Endodermal cell (in vitro differentiated cells): ENCODE results near the gene DGCR8. TPM values are rescaled to one million over a fixed set of nuclear protein-coding genes. Genes with fewer than 3 reads are reported as not detected.
"Not testable (repeated sequence)": the region's sequence is repeated elsewhere in the genome, so short reads cannot be mapped to it uniquely, and the experiment has no call there.

Experiments used
- DNase-seq: peaks from one replicate; pipeline ENCODE4 v3.0.0-alpha.2; 2017
- H3K27ac ChIP-seq: 2 replicates; pipeline ENCODE4 v1.5.1; 2013; ENCODE audit warnings: mild to moderate bottlenecking, low read depth, low read length, moderate library complexity
- H3K27me3 ChIP-seq: 2 replicates; pipeline ENCODE4 v1.6.1; 2013; ENCODE audit warnings: mild to moderate bottlenecking, low read length, moderate library complexity; ENCODE audit not compliant: insufficient read depth, control insufficient read depth, poor library complexity, severe bottlenecking
- H3K36me3 ChIP-seq: 2 replicates; pipeline ENCODE4 v1.7.0; 2013; ENCODE audit warnings: mild to moderate bottlenecking, low read length, moderate library complexity; ENCODE audit not compliant: control insufficient read depth, insufficient read depth
- H3K4me1 ChIP-seq: one replicate; pipeline ENCODE4 v1.7.0; 2013; ENCODE audit warnings: low read length; ENCODE audit not compliant: control insufficient read depth, insufficient read depth
- H3K4me3 ChIP-seq: 2 replicates; pipeline ENCODE4 v1.5.1; 2013; ENCODE audit warnings: mild to moderate bottlenecking, low read length, moderate library complexity
- H3K9ac ChIP-seq: 2 replicates; pipeline ENCODE4 v1.6.1; 2013; ENCODE audit warnings: mild to moderate bottlenecking, low read length, moderate library complexity; ENCODE audit not compliant: poor library complexity, severe bottlenecking; ENCODE audit errors: extremely low read depth
- H3K9me3 ChIP-seq: 2 replicates; pipeline ENCODE4 v1.6.1; 2013; ENCODE audit warnings: mild to moderate bottlenecking, low read length, moderate library complexity; ENCODE audit not compliant: control insufficient read depth
- H3K27ac Mint-ChIP-seq: 2 replicates; pipeline ENCODE4 v1.8.0; 2020; ENCODE audit warnings: mixed read lengths
- H3K27me3 Mint-ChIP-seq: 2 replicates; pipeline ENCODE4 v1.8.0; 2021; ENCODE audit warnings: mild to moderate bottlenecking, mixed read lengths; ENCODE audit not compliant: insufficient read depth
- H3K36me3 Mint-ChIP-seq: 2 replicates; pipeline ENCODE4 v1.8.0; 2020; ENCODE audit warnings: low read depth, mixed read lengths
- H3K4me1 Mint-ChIP-seq: 2 replicates; pipeline ENCODE4 v1.8.0; 2020; ENCODE audit warnings: mixed read lengths
- H3K4me3 Mint-ChIP-seq: 2 replicates; pipeline ENCODE4 v1.8.0; 2020; ENCODE audit warnings: mild to moderate bottlenecking, moderate library complexity, mixed read lengths
- H3K9me3 Mint-ChIP-seq: 2 replicates; pipeline ENCODE4 v1.8.0; 2020; ENCODE audit warnings: mild to moderate bottlenecking, mixed read lengths
- WGBS, 2 experiments: methylation state at CpG; one replicate each; pipeline versions ENCODE4 v1.1.5 to v1.1.7; 2013; ENCODE audit warnings: missing lambda C conversion rate in 2 of 2, mixed read lengths in 1 of 2; ENCODE audit not compliant: insufficient coverage in 1 of 2, insufficient read length in 1 of 2; 5-methylcytosine and 5-hydroxymethylcytosine counted together
- total RNA-seq, 2 donors: library from RNA; stranded (reverse); fragmentation: NEBNext Ultra II Directional in 1 of 2; extraction: Animal tissue kit (Norgen Biotek cat#: 25700) in 1 of 2; gene quantifications; 2 replicates in 1 of 2; 3 replicates in 1 of 2; pipeline ENCODE4 v1.2.1, GENCODE V29; 2021
- TF ChIP-seq, protein P1 (sequence below): fragments of 200-600 bp; sonication (generic); conservative IDR thresholded peaks from 2 replicates; pipeline ENCODE4 v1.5.0; 2021; ENCODE audit warnings: antibody characterized with exemption, mild to moderate bottlenecking

The DGCR8 gene
- total RNA-seq, 2 donors from 2014 or later, result 61.3 to 76.1 TPM

DNA sequence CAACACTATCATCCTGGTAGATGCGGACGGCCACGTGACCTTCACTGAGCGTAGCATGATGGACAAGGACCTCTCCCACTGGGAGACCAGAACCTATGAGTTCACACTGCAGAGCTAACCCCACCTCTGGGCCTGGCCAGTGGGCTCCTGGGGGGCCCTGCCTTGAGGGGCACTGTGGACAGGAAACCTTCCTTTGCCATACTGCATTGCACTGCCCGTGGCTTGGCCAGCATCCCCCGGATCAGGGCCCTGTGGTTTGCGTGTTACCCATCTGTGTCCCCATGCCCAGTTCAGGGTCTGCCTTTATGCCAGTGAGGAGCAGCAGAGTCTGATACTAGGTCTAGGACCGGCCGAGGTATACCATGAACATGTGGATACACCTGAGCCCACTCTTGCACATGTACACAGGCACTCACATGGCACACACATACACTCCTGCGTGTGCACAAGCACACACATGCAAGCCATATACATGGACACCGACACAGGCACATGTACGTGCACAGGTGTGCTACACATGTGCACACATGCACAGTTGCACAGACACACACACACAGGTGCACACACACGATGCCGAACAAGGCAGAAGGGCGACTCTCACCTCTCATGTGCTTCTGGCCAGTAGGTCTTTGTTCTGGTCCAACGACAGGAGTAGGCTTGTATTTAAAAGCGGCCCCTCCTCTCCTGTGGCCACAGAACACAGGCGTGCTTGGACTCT is 15.3 kb upstream of the DGCR8 start:
- Histone ChIP-seq H3K27ac (no peak overlapping the region), H3K9ac (no peak overlapping the region), H3K9me3 (no peaks in the 10 kb centered on the region), H3K4me1 (no peaks in the 10 kb centered on the region), H3K27me3 (no peaks in the 10 kb centered on the region), H3K4me3 (no peak overlapping the region), H3K36me3 (no peaks in the 10 kb centered on the region)
- Mint-ChIP-seq H3K4me3 (no peak overlapping the region), H3K9me3 (no peaks in the 10 kb centered on the region), H3K27me3 (peaks cover 2% of the 10 kb centered on the region), H3K27ac (no peak overlapping the region), H3K36me3 (no peaks in the 10 kb centered on the region), H3K4me1 (no peaks in the 10 kb centered on the region)
- TF ChIP-seq, protein P1, sequence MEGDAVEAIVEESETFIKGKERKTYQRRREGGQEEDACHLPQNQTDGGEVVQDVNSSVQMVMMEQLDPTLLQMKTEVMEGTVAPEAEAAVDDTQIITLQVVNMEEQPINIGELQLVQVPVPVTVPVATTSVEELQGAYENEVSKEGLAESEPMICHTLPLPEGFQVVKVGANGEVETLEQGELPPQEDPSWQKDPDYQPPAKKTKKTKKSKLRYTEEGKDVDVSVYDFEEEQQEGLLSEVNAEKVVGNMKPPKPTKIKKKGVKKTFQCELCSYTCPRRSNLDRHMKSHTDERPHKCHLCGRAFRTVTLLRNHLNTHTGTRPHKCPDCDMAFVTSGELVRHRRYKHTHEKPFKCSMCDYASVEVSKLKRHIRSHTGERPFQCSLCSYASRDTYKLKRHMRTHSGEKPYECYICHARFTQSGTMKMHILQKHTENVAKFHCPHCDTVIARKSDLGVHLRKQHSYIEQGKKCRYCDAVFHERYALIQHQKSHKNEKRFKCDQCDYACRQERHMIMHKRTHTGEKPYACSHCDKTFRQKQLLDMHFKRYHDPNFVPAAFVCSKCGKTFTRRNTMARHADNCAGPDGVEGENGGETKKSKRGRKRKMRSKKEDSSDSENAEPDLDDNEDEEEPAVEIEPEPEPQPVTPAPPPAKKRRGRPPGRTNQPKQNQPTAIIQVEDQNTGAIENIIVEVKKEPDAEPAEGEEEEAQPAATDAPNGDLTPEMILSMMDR, result no peak
- no peak for DNase-seq
- WGBS, 2 experiments, result 93 to 97% methylated on average over 10 to 18 of the region's 18 CpGs

DNA sequence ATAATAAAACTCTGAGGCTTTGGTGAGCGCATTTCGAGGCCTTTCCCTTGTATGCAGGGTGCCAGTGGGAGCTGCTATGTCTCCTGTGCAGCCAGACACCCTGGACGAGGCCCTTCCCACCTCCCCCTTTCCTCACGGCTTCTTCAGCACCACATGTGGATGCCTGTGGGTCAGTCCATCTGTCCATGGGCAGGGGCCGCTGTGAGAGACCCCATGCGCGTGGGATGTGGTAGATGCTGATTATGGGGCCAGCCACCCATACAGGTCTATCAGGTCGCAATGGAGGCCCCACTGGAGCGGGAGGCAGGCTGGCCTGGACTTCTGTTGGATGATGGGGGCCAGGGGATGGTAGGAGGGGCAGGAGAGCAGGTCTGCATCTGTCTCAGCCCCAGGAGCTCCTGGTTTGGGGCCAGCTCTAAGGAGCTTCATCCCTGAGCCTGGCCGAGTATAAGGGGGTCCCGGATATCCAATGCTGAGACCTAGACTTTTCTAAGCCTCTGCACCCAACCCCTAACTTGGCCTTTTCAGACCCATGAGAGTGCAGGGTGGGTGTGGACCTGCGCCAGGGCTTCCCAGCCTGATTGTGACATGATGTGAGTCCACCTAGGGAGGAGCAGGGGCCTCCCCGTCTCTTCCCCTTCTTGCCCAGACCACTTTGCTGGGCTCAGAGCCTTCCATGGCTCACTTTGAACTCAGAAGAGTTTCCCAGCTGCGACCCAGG is 14.0 kb upstream of the DGCR8 start:
- TF ChIP-seq, protein P1, result no peak
- no peaks in the 10 kb centered on the region for H3K9me3 Mint-ChIP-seq
- DNase-seq, result no peak
- H3K27ac Mint-ChIP-seq, result no peak overlapping the region
- Histone ChIP-seq H3K27ac (no peak overlapping the region), H3K4me1 (no peaks in the 10 kb centered on the region), H3K4me3 (no peak overlapping the region), H3K9ac (no peak overlapping the region), H3K9me3 (no peaks in the 10 kb centered on the region), H3K27me3 (no peaks in the 10 kb centered on the region), H3K36me3 (no peaks in the 10 kb centered on the region)
- H3K36me3 Mint-ChIP-seq, result no peaks in the 10 kb centered on the region
- H3K4me3 Mint-ChIP-seq, result no peak overlapping the region
- peaks cover 5% of the 10 kb centered on the region for H3K27me3 Mint-ChIP-seq
- WGBS, 2 experiments, result 87 to 88% methylated on average over 7 to 14 of the region's 14 CpGs
- H3K4me1 Mint-ChIP-seq, result no peaks in the 10 kb centered on the region

DNA sequence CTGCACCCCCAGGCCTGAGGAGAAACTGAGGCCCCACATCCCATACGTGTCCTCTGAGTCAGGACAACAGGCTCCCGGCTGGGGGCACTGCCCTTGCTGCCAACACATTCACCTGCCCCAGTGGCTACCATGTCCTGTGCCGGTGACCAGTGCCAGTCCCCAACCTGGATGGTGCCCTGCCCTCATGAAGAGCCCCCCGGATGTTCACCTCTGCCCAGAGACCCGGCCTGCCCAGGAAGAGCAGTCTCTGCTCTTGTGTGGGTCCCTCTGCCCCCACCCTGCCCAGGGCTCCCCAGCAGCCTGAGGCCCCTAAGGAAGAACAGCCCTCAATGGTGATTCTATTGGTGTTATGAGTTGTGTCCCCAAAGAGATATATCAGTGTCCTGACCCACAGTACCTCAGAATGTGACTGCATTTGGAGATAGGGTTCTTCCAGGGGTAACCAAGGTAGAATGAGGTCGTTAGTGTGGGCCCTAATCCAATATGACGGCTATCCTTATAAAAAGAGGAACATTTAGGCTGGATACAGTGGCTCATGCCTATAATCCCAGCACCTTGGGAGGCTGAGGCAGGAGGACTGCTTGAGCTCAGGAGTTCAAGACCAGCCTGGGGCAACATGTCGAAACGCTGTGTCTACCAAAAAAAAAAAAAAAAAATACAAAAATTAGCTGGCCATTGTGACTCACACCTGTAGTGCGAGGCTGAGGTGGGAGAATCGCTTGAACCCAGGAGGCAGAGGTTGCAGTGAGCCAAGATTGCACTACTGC is 13.2 kb upstream of the DGCR8 start:
- Mint-ChIP-seq H3K27me3 (peaks cover 11% of the 10 kb centered on the region), H3K9me3 (no peaks in the 10 kb centered on the region), H3K27ac (no peak overlapping the region), H3K4me1 (no peaks in the 10 kb centered on the region), H3K36me3 (no peaks in the 10 kb centered on the region), H3K4me3 (no peak overlapping the region)
- WGBS, 2 experiments, result 92 to 93% methylated on average over 7 to 11 of the region's 11 CpGs
- Histone ChIP-seq H3K4me1 (no peaks in the 10 kb centered on the region), H3K36me3 (no peaks in the 10 kb centered on the region), H3K27me3 (no peaks in the 10 kb centered on the region), H3K9me3 (no peaks in the 10 kb centered on the region), H3K4me3 (no peak overlapping the region), H3K9ac (no peak overlapping the region), H3K27ac (no peak overlapping the region)
- no peak for DNase-seq
- TF ChIP-seq, protein P1, result no peak

DNA sequence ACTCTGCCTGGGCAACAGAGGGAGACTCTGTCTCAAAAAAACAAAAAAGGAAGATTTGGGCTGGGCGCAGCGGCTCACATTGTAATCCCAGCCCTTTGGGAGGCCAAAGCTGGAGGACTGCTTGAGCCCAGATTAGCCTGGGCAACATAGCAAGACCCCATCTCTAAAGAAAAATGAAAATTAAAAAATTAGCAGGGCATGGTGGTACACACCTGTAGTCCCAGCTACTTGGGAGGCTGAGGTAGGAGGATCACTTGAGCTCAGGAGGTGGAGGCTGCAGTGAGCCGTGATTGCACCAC is 12.7 kb upstream of the DGCR8 start:
- H3K27me3 Mint-ChIP-seq, result peaks cover 12% of the 10 kb centered on the region
- H3K27me3 ChIP-seq, H3K9ac ChIP-seq, H3K4me1 ChIP-seq, H3K9me3 Mint-ChIP-seq, H3K4me3 ChIP-seq, H3K9me3 ChIP-seq, H3K4me3 Mint-ChIP-seq, H3K27ac Mint-ChIP-seq, H3K36me3 Mint-ChIP-seq, H3K27ac ChIP-seq, H3K4me1 Mint-ChIP-seq, H3K36me3 ChIP-seq, DNase-seq: not testable (repeated sequence)
- WGBS, 2 experiments, result 92 to 96% methylated on average over 3 of the region's 3 CpGs
